Panc1 (cell line): ENCODE data around the gene DTYMK. TPM values are rescaled to one million over a fixed set of nuclear protein-coding genes. Genes with fewer than 3 reads are reported as not detected.

Source experiments
- ATAC-seq: fragments of 200-7000 bp; cut with Tn5 transposase; 2 replicates; pipeline ENCODE4 v1.9.1; 2020; ENCODE audit warnings: mild to moderate bottlenecking, moderate library complexity
- BruUV-seq: library from RNA; stranded (reverse); fragments of 400-500 nt; replicated peaks from 2 replicates; lab custom pipeline; 2021; lab: Mats Ljungman, UMichigan
- CTCF ChIA-PET: fragments of 300-600 bp; sonication (Branson Sonifier 250); formaldehyde crosslinking; loops from one replicate; lab custom pipeline; 2022; ENCODE audit warnings: antibody characterized with exemption; lab: Charles Lee
- POLR2A ChIA-PET: fragments of 300-600 bp; sonication (Branson Sonifier 250); formaldehyde crosslinking; loops from one replicate; lab custom pipeline; 2022; ENCODE audit warnings: antibody characterized with exemption; lab: Charles Lee
- DNase-seq: peaks from one replicate; pipeline ENCODE4 v3.0.0-alpha.2; 2010; ENCODE audit warnings: low read depth, low spot score
- H3K27ac ChIP-seq: 2 replicates; pipeline ENCODE4 v1.5.1; 2011; ENCODE audit warnings: mild to moderate bottlenecking, low read length, inconsistent platforms
- H3K27me3 ChIP-seq: fragments of 200-500 bp; sonication (Bioruptor generic); 2 replicates; pipeline ENCODE4 v1.6.0; 2014; ENCODE audit warnings: low read length, inconsistent platforms; ENCODE audit not compliant: control insufficient read depth, insufficient read depth
- H3K36me3 ChIP-seq: fragments of 200-500 bp; sonication (Bioruptor generic); 2 replicates; pipeline ENCODE4 v1.5.1; 2014; ENCODE audit warnings: inconsistent platforms, mild to moderate bottlenecking, low read length, moderate library complexity; ENCODE audit not compliant: control insufficient read depth, insufficient read depth
- H3K4me1 ChIP-seq: 2 replicates; pipeline ENCODE4 v1.5.1; 2011; ENCODE audit warnings: inconsistent platforms, mild to moderate bottlenecking, low read length, moderate library complexity; ENCODE audit not compliant: control insufficient read depth, insufficient read depth
- H3K4me3 ChIP-seq, 2 experiments: 2 replicates each; pipeline ENCODE4 v1.5.1; 2011 to 2012; ENCODE audit warnings: low read depth in 2 of 2, low read length in 2 of 2, mild to moderate bottlenecking in 2 of 2, inconsistent platforms in 1 of 2, moderate library complexity in 1 of 2
- H3K9me3 ChIP-seq: fragments of 200-500 bp; sonication (Bioruptor generic); 2 replicates; pipeline ENCODE4 v1.5.1; 2014; ENCODE audit warnings: low read depth, mild to moderate bottlenecking, inconsistent platforms, low read length, moderate library complexity; ENCODE audit not compliant: control insufficient read depth, insufficient read depth
- POLR2AphosphoS5 ChIP-seq: IDR thresholded peaks from 2 replicates; pipeline ENCODE4 v1.6.1; 2012; ENCODE audit warnings: mild to moderate bottlenecking, low read depth, low read length, moderate library complexity
- REST ChIP-seq, 2 experiments: IDR thresholded peaks; 2 replicates each; pipeline ENCODE4 v1.6.1; 2011 to 2012; ENCODE audit warnings: low read depth in 2 of 2, control low read depth in 1 of 2, low read length in 1 of 2, mild to moderate bottlenecking in 1 of 2, moderate library complexity in 1 of 2; ENCODE audit not compliant: insufficient read depth in 1 of 2
- SIN3A ChIP-seq: IDR thresholded peaks from 2 replicates; pipeline ENCODE4 v1.6.1; 2012; ENCODE audit warnings: low read depth, mild to moderate bottlenecking, low read length, moderate library complexity, borderline replicate concordance; ENCODE audit not compliant: insufficient read depth
- TCF7L2 ChIP-seq: IDR thresholded peaks from 2 replicates; pipeline ENCODE4 v1.6.1; 2011; ENCODE audit warnings: mild to moderate bottlenecking, low read depth, low read length, inconsistent platforms
- in situ Hi-C: cut with HindIII; loops from 2 replicates; pipeline ENCODE4 v1.10.0; 2016; ENCODE audit warnings: low sequenced_read_pairs, low pct_unique_long_range_greater_than_20kb
- intact Hi-C: fragments of 100-400 bp; cut with micrococcal nuclease; formaldehyde crosslinking; loops from one replicate; pipeline ENCODE4 v1.10.0; 2022; ENCODE audit not compliant: unreplicated experiment
- total RNA-seq: library from RNA; stranded (reverse); gene quantifications from one replicate; pipeline ENCODE4 v1.2.1, GENCODE V29; 2021; ENCODE audit not compliant: unreplicated experiment
- TF ChIP-seq, protein P1 (sequence below): fragments of 450-650 bp; IDR thresholded peaks from 2 replicates; pipeline ENCODE4 v1.5.1; 2017; ENCODE audit warnings: mild to moderate bottlenecking

Gene DTYMK
- total RNA-seq, 1 experiment from 2014 or later = 122 TPM

DNA sequence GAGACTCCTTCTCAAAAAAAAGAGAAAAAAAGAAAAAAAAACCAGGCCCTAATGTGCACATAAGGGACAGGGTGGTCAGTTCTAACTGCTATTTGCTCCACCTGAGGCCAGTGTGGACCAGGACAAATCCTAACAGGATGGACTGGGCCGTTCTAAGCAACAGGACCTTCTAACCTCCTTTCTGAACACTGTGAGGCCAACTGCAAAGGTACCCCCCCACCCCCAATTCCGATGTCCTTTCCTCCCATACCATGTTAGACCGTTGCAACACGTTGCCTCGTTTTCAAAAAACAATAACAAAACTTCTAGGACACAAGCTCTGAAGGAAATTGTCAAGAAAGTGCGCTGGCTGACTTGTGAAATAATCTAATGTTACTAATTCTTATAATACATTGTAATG, 50.9 kb downstream of the DTYMK start:
- in situ Hi-C loops = no loop called here

DNA sequence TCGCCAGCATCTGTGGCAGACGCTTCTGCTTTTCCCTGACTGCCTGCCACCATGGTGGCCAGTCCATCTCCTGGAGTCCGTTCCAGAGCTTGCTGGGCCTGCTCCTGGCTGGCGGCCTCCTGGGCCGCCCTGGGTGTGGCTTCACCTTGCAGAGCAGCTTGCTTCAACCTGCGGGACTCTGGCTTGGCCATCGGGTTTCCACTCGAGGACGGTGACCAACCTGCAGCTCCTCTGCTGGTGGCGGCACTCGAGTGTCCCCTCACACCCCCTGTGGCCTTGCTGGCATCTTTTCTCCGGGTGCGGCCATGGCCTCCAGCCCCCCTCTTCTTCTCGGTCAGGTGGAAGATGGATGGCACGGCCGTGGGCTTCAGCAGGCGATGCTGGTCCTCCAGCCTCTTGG, 53.1 kb downstream of the DTYMK start:
- Histone ChIP-seq H3K4me3 (no peak overlapping the region), H3K9me3 (no peaks in the 10 kb centered on the region), H3K4me1 (peaks cover 6% of the 10 kb centered on the region), H3K27ac (no peak overlapping the region), H3K27me3 (no peaks in the 10 kb centered on the region), H3K36me3 (peaks cover 3% of the 10 kb centered on the region; the same call in 1 of the 2 replicates)
- BruUV-seq = no TSS peak
- DNase-seq (no peak), ATAC-seq (no peak)
- in situ Hi-C loops = no loop called here
- TF ChIP-seq, protein P1, sequence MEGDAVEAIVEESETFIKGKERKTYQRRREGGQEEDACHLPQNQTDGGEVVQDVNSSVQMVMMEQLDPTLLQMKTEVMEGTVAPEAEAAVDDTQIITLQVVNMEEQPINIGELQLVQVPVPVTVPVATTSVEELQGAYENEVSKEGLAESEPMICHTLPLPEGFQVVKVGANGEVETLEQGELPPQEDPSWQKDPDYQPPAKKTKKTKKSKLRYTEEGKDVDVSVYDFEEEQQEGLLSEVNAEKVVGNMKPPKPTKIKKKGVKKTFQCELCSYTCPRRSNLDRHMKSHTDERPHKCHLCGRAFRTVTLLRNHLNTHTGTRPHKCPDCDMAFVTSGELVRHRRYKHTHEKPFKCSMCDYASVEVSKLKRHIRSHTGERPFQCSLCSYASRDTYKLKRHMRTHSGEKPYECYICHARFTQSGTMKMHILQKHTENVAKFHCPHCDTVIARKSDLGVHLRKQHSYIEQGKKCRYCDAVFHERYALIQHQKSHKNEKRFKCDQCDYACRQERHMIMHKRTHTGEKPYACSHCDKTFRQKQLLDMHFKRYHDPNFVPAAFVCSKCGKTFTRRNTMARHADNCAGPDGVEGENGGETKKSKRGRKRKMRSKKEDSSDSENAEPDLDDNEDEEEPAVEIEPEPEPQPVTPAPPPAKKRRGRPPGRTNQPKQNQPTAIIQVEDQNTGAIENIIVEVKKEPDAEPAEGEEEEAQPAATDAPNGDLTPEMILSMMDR = no peak
- TF ChIP-seq SIN3A (no peak), POLR2AphosphoS5 (no peak), REST (IDR thresholded peaks at IDR 0.05; ENCODE audit: insufficient read depth in 1 of 2, low read depth in 2 of 2, low read length in 1 of 2) (no peak), TCF7L2 (no peak)
- CTCF ChIA-PET = no interaction called here
- POLR2A ChIA-PET = interaction anchor here (0.7 kb wide), 1 partner anchor 9 kb away, joined by 3 read pairs; no protein-coding TSS in a partner anchor
- intact Hi-C loops = no loop called here

More for the DNA sequence above, 50.9 kb downstream of the DTYMK start:
- no peak for ATAC-seq
- H3K36me3 ChIP-seq = peaks cover 3% of the 10 kb centered on the region; the same call in 1 of the 2 replicates
- H3K27me3 ChIP-seq = no peaks in the 10 kb centered on the region
- TSS peak; percentile 63 for BruUV-seq
- peaks cover 5% of the 10 kb centered on the region; the same call in 1 of the 2 replicates for H3K9me3 ChIP-seq
- peaks cover 11% of the 10 kb centered on the region for H3K4me1 ChIP-seq
- intact Hi-C loops = no loop called here
- peak overlapping the region; percentile 63 to 65 for H3K4me3 ChIP-seq
- no peak for TF ChIP-seq POLR2AphosphoS5
- TF ChIP-seq SIN3A = no peak
- TF ChIP-seq, protein P1 = no peak
- TF ChIP-seq REST (IDR thresholded peaks at IDR 0.05; ENCODE audit: insufficient read depth in 1 of 2, low read depth in 2 of 2, low read length in 1 of 2) = no peak
- no peak for TF ChIP-seq TCF7L2
- POLR2A ChIA-PET = no interaction called here
- CTCF ChIA-PET = no interaction called here
- H3K27ac ChIP-seq = peak overlapping the region; percentile 92
- no peak for DNase-seq
